Peyer's patch (tissue), 4 donors: ENCODE measurements around the gene FMNL3.

Experiments used
- CTCF ChIP-seq, 6 experiments: fragments of 450-650 bp in 4 of 6; fragments of 200-600 bp in 2 of 6; sonication (generic) in 1 of 6; IDR thresholded peaks; one replicate each; pipeline ENCODE4 v1.5.1; 2017 to 2019; ENCODE audit warnings: antibody characterized with exemption in 6 of 6, mild to moderate bottlenecking in 3 of 6, moderate library complexity in 1 of 6
- POLR2A ChIP-seq, 2 donors: fragments of 450-650 bp; IDR thresholded peaks; one replicate each; pipeline ENCODE4 v1.5.1; 2017; ENCODE audit warnings: antibody characterized with exemption in 2 of 2, mild to moderate bottlenecking in 2 of 2, moderate library complexity in 2 of 2

GRCh38 chr12:49683599-49684309 is 23.5 kb downstream of the FMNL3 start:
- TF ChIP-seq CTCF (IDR thresholded peaks at IDR 0.05) = no peak
- no peak for TF ChIP-seq POLR2A (IDR thresholded peaks at IDR 0.05)
